MG63 (cell line): ENCODE results near the gene PRSS21. TPM values are rescaled to one million over a fixed set of nuclear protein-coding genes. Genes with fewer than 3 reads are reported as not detected.

ENCODE experiments used
- DNase-seq: peaks from one replicate; pipeline ENCODE4 v3.0.0-alpha.2; 2020
- H3K27me3 ChIP-seq: fragments of 250-450 bp; sonication (Bioruptor Pico); 2 replicates; pipeline ENCODE4 v1.5.1; 2020; ENCODE audit warnings: mild to moderate bottlenecking, moderate library complexity
- H3K36me3 ChIP-seq: fragments of 250-450 bp; sonication (Bioruptor Pico); 2 replicates; pipeline ENCODE4 v1.5.1; 2020; ENCODE audit warnings: mild to moderate bottlenecking, moderate library complexity
- H3K4me3 ChIP-seq: fragments of 250-450 bp; sonication (Bioruptor Pico); 2 replicates; pipeline ENCODE4 v1.5.1; 2020; ENCODE audit warnings: mild to moderate bottlenecking, moderate library complexity
- H3K9me3 ChIP-seq: fragments of 250-450 bp; sonication (Bioruptor Pico); 2 replicates; pipeline ENCODE4 v1.5.1; 2020; ENCODE audit warnings: mild to moderate bottlenecking, moderate library complexity
- total RNA-seq: library from RNA; depleted of rRNA; stranded (reverse); fragments of >200 nt; shearing (Covaris generic); gene quantifications from 2 replicates; pipeline ENCODE4 v1.2.3, GENCODE V29; 2014; ENCODE audit warnings: low replicate concordance

The PRSS21 gene
- total RNA-seq, 1 experiment from 2014 or later, result 5.8 TPM

- Histone ChIP-seq H3K4me3 (no peak overlapping the region), H3K36me3 (no peaks in the 10 kb centered on the region), H3K27me3 (no peaks in the 10 kb centered on the region), H3K9me3 (no peaks in the 10 kb centered on the region)
- no peak for DNase-seq
These were observed 28.1 kb downstream of the PRSS21 start for GRCh38 chr16:2845116-2845515.

- no peak for DNase-seq
- H3K4me3 ChIP-seq, result no peak overlapping the region
- H3K27me3 ChIP-seq, result no peaks in the 10 kb centered on the region
- no peaks in the 10 kb centered on the region for H3K9me3 ChIP-seq
- no peaks in the 10 kb centered on the region for H3K36me3 ChIP-seq
These were observed 29.7 kb downstream of the PRSS21 start for GRCh38 chr16:2846511-2847310.

GRCh38 chr16:2848933-2849725 lies 32.1 kb downstream of the PRSS21 start:
- Histone ChIP-seq H3K36me3 (no peaks in the 10 kb centered on the region), H3K4me3 (no peak overlapping the region), H3K27me3 (no peaks in the 10 kb centered on the region), H3K9me3 (peaks cover 4% of the 10 kb centered on the region; the same call in 1 of the 2 replicates)
- DNase-seq, result no peak

- H3K36me3 ChIP-seq, result no peaks in the 10 kb centered on the region
- no peak for DNase-seq
- no peaks in the 10 kb centered on the region for H3K27me3 ChIP-seq
- H3K9me3 ChIP-seq, result peaks cover 12% of the 10 kb centered on the region
- no peak overlapping the region for H3K4me3 ChIP-seq
These were observed 35.1 kb downstream of the PRSS21 start for GRCh38 chr16:2852003-2852730.

GRCh38 chr16:2852731-2853507 lies 35.9 kb downstream of the PRSS21 start:
- no peak for DNase-seq

GRCh38 chr16:2853531-2854073 lies 36.6 kb downstream of the PRSS21 start:
- Histone ChIP-seq H3K36me3 (no peaks in the 10 kb centered on the region), H3K9me3 (peaks cover 12% of the 10 kb centered on the region), H3K4me3 (no peak overlapping the region), H3K27me3 (no peaks in the 10 kb centered on the region)
- no peak for DNase-seq

More at GRCh38 chr16:2852731-2853507, 35.9 kb downstream of the PRSS21 start:
- no peak overlapping the region for H3K4me3 ChIP-seq
- H3K27me3 ChIP-seq, result no peaks in the 10 kb centered on the region
- peaks cover 12% of the 10 kb centered on the region for H3K9me3 ChIP-seq
- H3K36me3 ChIP-seq, result no peaks in the 10 kb centered on the region

- H3K27me3 ChIP-seq, result no peaks in the 10 kb centered on the region
- no peak overlapping the region for H3K4me3 ChIP-seq
- no peaks in the 10 kb centered on the region for H3K36me3 ChIP-seq
- no peak for DNase-seq
- H3K9me3 ChIP-seq, result peaks cover 12% of the 10 kb centered on the region
These were observed 37.8 kb downstream of the PRSS21 start for GRCh38 chr16:2854700-2855309.

- no peak for DNase-seq
- H3K36me3 ChIP-seq, result no peaks in the 10 kb centered on the region
- H3K9me3 ChIP-seq, result peaks cover 12% of the 10 kb centered on the region
- H3K27me3 ChIP-seq, result no peaks in the 10 kb centered on the region
- no peak overlapping the region for H3K4me3 ChIP-seq
These were observed 38.5 kb downstream of the PRSS21 start for GRCh38 chr16:2855536-2855935.

GRCh38 chr16:2856061-2856670 lies 39.1 kb downstream of the PRSS21 start:
- H3K9me3 ChIP-seq, result peaks cover 12% of the 10 kb centered on the region
- H3K4me3 ChIP-seq, result no peak overlapping the region
- no peaks in the 10 kb centered on the region for H3K36me3 ChIP-seq
- H3K27me3 ChIP-seq, result no peaks in the 10 kb centered on the region
- DNase-seq, result no peak

GRCh38 chr16:2856686-2857450 lies 39.8 kb downstream of the PRSS21 start:
- H3K36me3 ChIP-seq, result no peaks in the 10 kb centered on the region
- H3K4me3 ChIP-seq, result no peak overlapping the region
- no peaks in the 10 kb centered on the region for H3K27me3 ChIP-seq
- DNase-seq, result no peak
- peaks cover 12% of the 10 kb centered on the region for H3K9me3 ChIP-seq

- peaks cover 12% of the 10 kb centered on the region for H3K9me3 ChIP-seq
- H3K27me3 ChIP-seq, result no peaks in the 10 kb centered on the region
- no peak within 1 kb of the TSS for H3K4me3 ChIP-seq
- no peaks in the 10 kb centered on the region for H3K36me3 ChIP-seq
- no peak for DNase-seq
These were observed 40.6 kb downstream of the PRSS21 start, which contains the start of gene PRSS22 for GRCh38 chr16:2857451-2858244. Gene PRSS22, minus strand, starts transcription at chr16:2858170. Its CDS starts 66 bp downstream, at chr16:2858104.

- no peak for DNase-seq
- H3K36me3 ChIP-seq, result no peaks in the 10 kb centered on the region
- H3K27me3 ChIP-seq, result no peaks in the 10 kb centered on the region
- no peak overlapping the region for H3K4me3 ChIP-seq
- H3K9me3 ChIP-seq, result peaks cover 12% of the 10 kb centered on the region
These were observed 41.4 kb downstream of the PRSS21 start for GRCh38 chr16:2858245-2859025.

GRCh38 chr16:2859686-2860265 lies 42.7 kb downstream of the PRSS21 start:
- no peak for DNase-seq
- peaks cover 2% of the 10 kb centered on the region for H3K9me3 ChIP-seq
- no peaks in the 10 kb centered on the region for H3K27me3 ChIP-seq
- no peaks in the 10 kb centered on the region for H3K36me3 ChIP-seq
- no peak overlapping the region for H3K4me3 ChIP-seq
